Endothelial cell of umbilical vein (primary cell): ENCODE measurements around the gene GALNT8. TPM values are rescaled to one million over a fixed set of nuclear protein-coding genes. Genes with fewer than 3 reads are reported as not detected.

Source experiments
- BruUV-seq: library from RNA; stranded (reverse); fragments of 400-500 nt; replicated peaks from 2 replicates; lab custom pipeline; 2021; lab: Mats Ljungman, UMichigan
- CTCF ChIA-PET: fragments of 300-600, 350-600 bp; sonication (Branson Sonifier 250); formaldehyde crosslinking; loops from one replicate; lab custom pipeline; 2021; ENCODE audit warnings: antibody characterized with exemption, inconsistent platforms; lab: Charles Lee
- POLR2A ChIA-PET: fragments of 300-600, 350-600 bp; sonication (Branson Sonifier 250); formaldehyde crosslinking; loops from one replicate; lab custom pipeline; 2021; ENCODE audit warnings: antibody characterized with exemption, inconsistent platforms; lab: Charles Lee
- DNase-seq: peaks from one replicate; pipeline ENCODE4 v3.0.0-alpha.2; 2011; ENCODE audit warnings: low read depth, low spot score
- FAIRE-seq: peaks from 2 replicates; lab custom pipeline; 2011; peaks lifted over from hg19 to GRCh38; lab: Jason Lieb, UNC
- H2AFZ ChIP-seq: 2 replicates; pipeline ENCODE4 v1.6.0; 2012; ENCODE audit warnings: low read depth, low read length, control low read depth, inconsistent platforms
- H3K27ac ChIP-seq: 2 replicates; pipeline ENCODE4 v1.5.1; 2011; ENCODE audit warnings: low read depth, mild to moderate bottlenecking, control low read depth, low read length, moderate library complexity; ENCODE audit not compliant: insufficient read depth
- H3K27me3 ChIP-seq, 2 experiments: 2 replicates each; pipeline versions ENCODE4 v1.6.0 to v1.6.1; 2011; ENCODE audit warnings: low read length in 2 of 2, mixed read lengths in 1 of 2; ENCODE audit not compliant: control insufficient read depth in 2 of 2, insufficient read depth in 2 of 2
- H3K36me3 ChIP-seq, 2 experiments: 2 replicates in 1 of 2; 3 replicates in 1 of 2; pipeline ENCODE4 v1.5.1; 2011; ENCODE audit warnings: low read length in 2 of 2, mild to moderate bottlenecking in 1 of 2, moderate library complexity in 1 of 2; ENCODE audit not compliant: control insufficient read depth in 2 of 2, insufficient read depth in 2 of 2; ENCODE audit errors: extremely low read depth in 1 of 2
- H3K4me1 ChIP-seq: 3 replicates; pipeline ENCODE4 v1.5.1; 2011; ENCODE audit warnings: mild to moderate bottlenecking, low read length; ENCODE audit not compliant: control insufficient read depth, insufficient read depth; ENCODE audit errors: extremely low read depth
- H3K4me2 ChIP-seq: 2 replicates; pipeline ENCODE4 v1.6.1; 2011; ENCODE audit warnings: low read length, control low read depth, mixed read lengths; ENCODE audit not compliant: insufficient read depth
- H3K4me3 ChIP-seq, 3 experiments: fragments of 200-600 bp in 1 of 3; sonication (generic), shearing (Covaris generic) in 1 of 3; replicated peaks in 1 of 3; 2 replicates each; pipeline ENCODE4 v1.5.1; 2011 to 2016; ENCODE audit warnings: control low read depth in 3 of 3, low read length in 3 of 3, mild to moderate bottlenecking in 2 of 3, inconsistent platforms in 1 of 3, low read depth in 1 of 3, moderate library complexity in 1 of 3; ENCODE audit not compliant: insufficient read depth in 1 of 3
- H3K79me2 ChIP-seq: 2 replicates; pipeline ENCODE4 v1.6.0; 2012; ENCODE audit warnings: low read length, inconsistent platforms; ENCODE audit not compliant: control insufficient read depth, insufficient read depth
- H3K9ac ChIP-seq: replicated peaks from 2 replicates; pipeline ENCODE3; 2011; ENCODE audit warnings: low read length, control low read depth; ENCODE audit not compliant: insufficient read depth; ENCODE audit errors: extremely low read depth
- H3K9me1 ChIP-seq: replicated peaks from 3 replicates; pipeline ENCODE4 v1.6.0; 2011; ENCODE audit warnings: mild to moderate bottlenecking, low read length; ENCODE audit not compliant: control insufficient read depth, insufficient read depth; ENCODE audit errors: extremely low read depth
- H3K9me3 ChIP-seq: replicated peaks from 2 replicates; pipeline ENCODE4 v1.5.1; 2012; ENCODE audit warnings: low read length, inconsistent platforms; ENCODE audit not compliant: control insufficient read depth, insufficient read depth
- H4K20me1 ChIP-seq: replicated peaks from 2 replicates; pipeline ENCODE3; 2011; ENCODE audit warnings: mild to moderate bottlenecking, low read length; ENCODE audit not compliant: control insufficient read depth, insufficient read depth; ENCODE audit errors: extremely low read depth
- CTCF ChIP-seq, 2 donors: IDR thresholded peaks; 1 replicate in 1 of 2; 2 replicates in 1 of 2; pipeline ENCODE4 v1.5.1; 2011; ENCODE audit warnings: low read length in 2 of 2, mild to moderate bottlenecking in 2 of 2, moderate library complexity in 2 of 2, control low read depth in 1 of 2, inconsistent platforms in 1 of 2, low read depth in 1 of 2; ENCODE audit not compliant: insufficient read depth in 1 of 2; ENCODE audit errors: extremely low read depth in 1 of 2
- EZH2 ChIP-seq: IDR thresholded peaks from 2 replicates; pipeline ENCODE4 v1.6.1; 2012; ENCODE audit warnings: borderline replicate concordance, low read depth, mild to moderate bottlenecking, moderate library complexity, low read length, inconsistent platforms; ENCODE audit not compliant: severe bottlenecking
- FOS ChIP-seq: IDR thresholded peaks from 2 replicates; pipeline ENCODE4 v1.6.1; 2011; ENCODE audit warnings: mild to moderate bottlenecking, low read length, moderate library complexity, borderline replicate concordance; ENCODE audit not compliant: insufficient read depth
- GATA2 ChIP-seq: IDR thresholded peaks from 2 replicates; pipeline ENCODE4 v1.7.0; 2011; ENCODE audit warnings: low read depth, mild to moderate bottlenecking, moderate library complexity, mixed read lengths, low read length; ENCODE audit not compliant: insufficient read length, insufficient read depth
- JUN ChIP-seq: IDR thresholded peaks from 2 replicates; pipeline ENCODE4 v1.6.1; 2011; ENCODE audit warnings: borderline replicate concordance, low read depth; ENCODE audit not compliant: insufficient read length, insufficient read depth
- MAX ChIP-seq: IDR thresholded peaks from 2 replicates; pipeline ENCODE4 v1.6.1; 2011; ENCODE audit not compliant: insufficient read depth, insufficient read length
- dilution Hi-C: fragments of 300-500 bp; cut with MboI; formaldehyde crosslinking; loops from one replicate; pipeline ENCODE4 v1.15.0; 2019; ENCODE audit warnings: low sequenced_read_pairs; ENCODE audit not compliant: extremely low pct_ligation_motif_present
- intact Hi-C: fragments of 100-400 bp; cut with micrococcal nuclease; formaldehyde crosslinking; loops from one replicate; pipeline ENCODE4 v1.10.0; 2022
- polyA plus RNA-seq, 4 experiments: library from polyadenylated mRNA; depleted of rRNA in 3 of 4; stranded (reverse) in 3 of 4; unstranded in 1 of 4; fragments of >200 nt; gene quantifications; 2 replicates each; pipeline versions ENCODE4 v1.2.1 to v1.2.3, GENCODE V29; 2011 to 2012; ENCODE audit warnings: missing spikeins in 1 of 4
- total RNA-seq: library from RNA; stranded (reverse); gene quantifications from 2 replicates; pipeline ENCODE4 v1.2.3, GENCODE V29; 2021

The GALNT8 gene
- total and polyA plus RNA-seq, 2 donors (not counting 3 experiments of a cell fraction or from before 2014, with no cell fraction given): 0.03 to 0.09 TPM

GRCh38 chr12:4679711-4680110 is 40.5 kb upstream of the GALNT8 start:
- intact Hi-C loops: no loop called here
- ChIA-PET CTCF (interaction anchor here (1.6 kb wide), 1 partner anchor 18 kb away, joined by 3 read pairs; no protein-coding TSS in a partner anchor), POLR2A (no interaction called here)
- DNase-seq (no peak), FAIRE-seq (no peak)
- Histone ChIP-seq H3K36me3 (peaks cover 0 to 5% of the 10 kb centered on the region in 2 experiments), H3K27me3 (no peaks in the 10 kb centered on the region), H3K9ac (no peak overlapping the region), H3K27ac (no peak overlapping the region), H4K20me1 (no peaks in the 10 kb centered on the region), H3K79me2 (no peaks in the 10 kb centered on the region), H3K9me3 (no peaks in the 10 kb centered on the region), H3K4me1 (no peaks in the 10 kb centered on the region), H3K9me1 (no peaks in the 10 kb centered on the region), H2AFZ (no peak overlapping the region), H3K4me3 (no peak overlapping the region), H3K4me2 (no peak overlapping the region)
- dilution Hi-C loops: no loop called here
- BruUV-seq: no TSS peak
- TF ChIP-seq CTCF (IDR thresholded peaks at IDR 0.05; ENCODE audit: extremely low read depth in 1 of 2, insufficient read depth in 1 of 2, low read depth in 1 of 2, low read length in 2 of 2): no peak
- no peak for TF ChIP-seq FOS
- TF ChIP-seq MAX: no peak

- Histone ChIP-seq H3K36me3 (peaks cover 0 to 15% of the 10 kb centered on the region in 2 experiments), H3K4me3 (no peak overlapping the region), H3K9me3 (no peaks in the 10 kb centered on the region), H3K27ac (no peak overlapping the region), H4K20me1 (no peaks in the 10 kb centered on the region), H2AFZ (no peak overlapping the region), H3K9ac (no peak overlapping the region), H3K4me2 (no peak overlapping the region), H3K4me1 (no peaks in the 10 kb centered on the region), H3K79me2 (no peaks in the 10 kb centered on the region), H3K27me3 (no peaks in the 10 kb centered on the region), H3K9me1 (peaks cover 2% of the 10 kb centered on the region)
- DNase-seq: no peak
- no TSS peak for BruUV-seq
- intact Hi-C loops: no loop called here
- TF ChIP-seq CTCF (IDR thresholded peaks at IDR 0.05; ENCODE audit: extremely low read depth in 1 of 2, insufficient read depth in 1 of 2, low read depth in 1 of 2, low read length in 2 of 2) (no peak), GATA2 (no peak), FOS (no peak), MAX (no peak), EZH2 (no peak), JUN (no peak)
- ChIA-PET CTCF (no interaction called here), POLR2A (no interaction called here)
- no peak for FAIRE-seq
- dilution Hi-C loops: no loop called here
These were observed 38.5 kb upstream of the GALNT8 start for GRCh38 chr12:4681732-4682131.
